NK-92 (cell line): Measurements from ENCODE around the gene GNAL.
"Not testable (repeated sequence)": the region's sequence is repeated elsewhere in the genome, so short reads cannot be mapped to it uniquely, and the experiment has no call there.

ENCODE experiments used
- DNase-seq: peaks from one replicate; lab custom pipeline; 2025; ENCODE audit not compliant: unreplicated experiment; lab: John Stamatoyannopoulos, UW

GNAL gene

DNA sequence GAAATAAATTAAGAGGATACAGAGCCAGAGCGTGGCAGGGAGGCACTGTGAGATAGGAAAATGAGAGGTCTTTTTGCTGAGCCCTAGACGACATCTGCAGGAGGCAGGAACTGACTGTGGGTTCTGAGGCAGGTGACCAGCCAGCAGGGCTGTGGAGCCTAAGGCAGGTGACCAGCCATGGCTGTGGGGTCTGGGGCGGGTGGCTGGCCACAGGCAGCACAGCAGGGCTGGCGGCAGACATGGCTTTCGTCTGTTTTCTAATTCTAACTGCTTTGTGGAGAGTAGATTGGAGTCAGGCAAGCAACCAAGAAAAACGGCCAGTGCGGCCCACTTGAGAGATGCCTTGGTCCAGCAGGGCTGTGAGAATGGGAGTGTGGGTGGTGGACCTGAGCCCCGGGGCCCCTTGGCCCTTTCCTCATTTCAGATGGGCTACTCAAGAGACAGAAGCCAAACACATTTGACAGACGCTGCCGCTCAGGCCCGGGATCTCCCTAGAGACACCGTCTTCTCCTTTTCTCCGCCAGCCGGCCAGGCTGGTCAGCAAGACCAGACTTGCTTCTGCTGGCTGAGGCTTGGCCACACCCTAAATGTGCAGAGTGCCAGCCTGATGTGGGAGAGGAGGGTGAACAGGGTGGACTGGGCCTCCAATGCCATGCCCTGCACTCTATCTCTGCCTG is 19.7 kb upstream of the GNAL start:
- DNase-seq, result no peak

DNA sequence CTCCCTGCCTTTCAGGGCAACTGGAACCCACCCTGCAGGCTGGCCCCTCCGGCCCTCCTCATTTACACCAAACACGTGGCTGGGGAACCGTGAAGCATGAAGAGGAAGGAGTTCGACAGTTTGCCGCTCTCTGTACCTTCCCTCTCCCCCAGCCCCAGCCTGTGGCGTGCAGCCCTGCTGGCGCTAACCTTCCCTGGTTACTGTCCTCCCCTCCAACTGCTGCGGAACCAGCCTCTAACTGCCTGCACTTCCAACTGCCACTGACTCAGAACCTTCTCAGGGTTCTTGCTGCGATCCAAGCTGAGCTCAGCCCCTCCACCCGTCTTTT is 19.2 kb upstream of the GNAL start:
- no peak for DNase-seq

DNA sequence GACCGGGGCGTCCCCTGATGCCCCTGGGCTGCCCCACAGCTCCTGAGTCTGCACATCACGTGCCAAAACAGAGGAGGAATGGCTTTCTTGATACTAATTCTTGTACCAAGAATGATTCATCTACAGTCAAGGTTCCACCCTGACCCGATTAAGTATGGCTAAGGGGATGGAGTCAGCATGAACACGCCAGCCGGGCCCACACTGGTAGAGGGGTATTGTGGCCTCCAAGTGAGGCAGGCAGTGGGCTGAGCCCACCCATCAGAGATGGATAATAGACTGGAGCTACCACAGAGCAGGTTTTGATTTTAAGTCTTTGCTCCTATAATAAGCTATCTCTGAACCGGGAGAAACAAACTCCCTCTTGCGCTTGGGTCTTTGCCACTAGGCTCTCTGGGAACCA is 17.9 kb upstream of the GNAL start:
- no peak for DNase-seq

DNA sequence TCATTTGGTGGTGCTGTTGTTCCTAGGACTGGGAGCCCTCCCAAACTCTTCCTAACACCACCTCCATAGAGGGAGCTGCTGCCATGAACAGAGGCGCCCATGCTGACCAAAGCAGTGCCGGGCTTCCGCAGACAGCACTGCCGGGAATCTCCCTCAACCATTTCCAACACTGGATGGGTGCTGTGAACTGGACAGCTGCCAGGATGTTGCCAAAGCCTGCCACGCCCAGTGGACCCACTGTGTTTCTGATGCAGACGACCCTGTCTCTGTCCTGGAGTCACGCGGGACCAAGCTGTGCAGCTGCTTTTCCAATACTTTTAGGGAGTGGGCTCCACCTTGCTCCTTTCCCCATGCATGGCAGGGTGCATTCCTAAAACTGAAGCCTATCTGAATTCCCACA is 16.9 kb upstream of the GNAL start:
- no peak for DNase-seq

DNA sequence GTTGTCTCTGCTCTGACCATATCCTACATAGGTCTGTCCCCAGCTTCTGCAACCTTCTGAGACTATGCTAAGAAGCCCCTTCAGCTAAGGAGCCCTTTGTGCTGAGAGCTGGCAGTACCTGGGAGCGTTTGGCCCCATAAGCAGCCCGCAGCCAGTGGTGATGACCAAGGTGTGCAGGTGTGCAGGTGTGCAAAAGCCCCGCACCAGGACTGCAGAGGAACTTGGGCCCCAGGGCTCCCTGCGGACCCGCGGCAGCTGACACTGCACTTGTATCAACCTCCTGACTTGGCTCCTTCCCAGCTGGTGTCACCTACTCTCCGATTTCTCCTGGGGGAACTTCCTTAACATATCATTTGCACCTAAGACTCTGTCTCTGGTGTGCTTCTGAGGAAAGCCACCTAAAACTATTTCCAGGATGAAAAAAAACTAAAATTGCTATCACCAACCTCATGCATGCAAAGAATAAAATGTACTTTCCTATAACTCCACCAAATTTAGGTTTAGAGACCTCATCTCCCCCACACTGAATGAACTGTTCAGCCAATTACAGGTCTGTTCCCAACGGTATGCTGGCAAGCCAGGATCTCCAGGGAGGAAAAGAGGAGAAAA is 16.1 kb upstream of the GNAL start:
- no peak for DNase-seq

DNA sequence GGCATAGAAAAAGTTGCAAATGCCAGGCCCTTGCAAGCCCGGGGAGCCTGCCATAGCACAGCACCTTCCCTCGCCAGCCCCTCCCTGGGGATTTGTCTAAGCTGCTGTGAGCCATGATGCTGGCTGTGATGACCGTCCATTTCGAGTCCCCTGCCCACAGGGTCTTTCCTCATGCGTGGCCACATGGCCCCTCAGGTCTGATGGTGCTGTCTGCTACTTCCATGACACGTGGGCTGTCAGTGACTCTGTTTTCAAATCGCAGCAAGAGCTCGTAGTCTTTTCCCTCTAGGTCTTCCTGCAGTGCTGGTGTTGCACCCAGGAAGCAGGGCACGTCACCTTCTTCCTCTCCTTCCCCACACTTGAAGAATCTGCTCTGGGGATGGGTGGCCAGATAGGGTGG is 15.5 kb upstream of the GNAL start:
- no peak for DNase-seq

DNA sequence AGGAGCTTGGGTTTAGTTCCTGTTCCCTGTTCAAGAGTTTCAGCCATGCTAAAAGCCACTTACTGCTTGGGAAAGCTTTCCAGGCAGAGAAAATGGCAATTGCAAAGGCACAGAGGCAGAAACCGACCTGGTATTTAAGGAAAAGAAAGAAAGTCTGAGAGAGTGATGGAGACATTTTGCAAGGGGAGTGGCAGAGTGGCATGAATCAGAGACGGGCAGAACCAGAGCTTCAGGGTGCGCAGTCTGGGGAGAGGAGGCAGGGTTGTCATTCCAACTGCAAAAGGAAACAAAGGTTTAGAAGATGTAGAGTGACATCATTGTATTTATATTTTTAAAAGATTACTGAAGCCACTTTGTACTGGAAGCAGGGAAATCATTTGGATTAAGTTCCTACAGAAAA is 14.9 kb upstream of the GNAL start:
- DNase-seq, result no peak

DNA sequence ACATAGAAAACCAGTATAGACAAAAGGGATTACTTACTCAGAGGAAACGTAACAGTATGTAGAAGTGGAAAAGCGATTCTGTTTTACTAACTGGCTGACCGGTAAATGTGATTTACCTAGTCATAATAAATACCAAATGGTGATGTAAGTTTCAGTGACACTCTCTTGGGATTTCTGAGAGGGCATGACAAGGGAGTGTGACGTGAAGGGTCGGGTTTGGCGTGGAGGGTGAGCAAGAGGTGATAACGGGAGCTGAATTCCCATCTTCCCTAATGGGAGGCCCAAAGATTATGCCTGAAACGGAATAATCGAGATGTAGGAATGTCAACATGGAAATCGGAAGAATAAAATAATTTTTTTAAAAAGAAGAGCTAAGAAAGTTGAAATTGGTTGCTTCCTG is 12.7 kb upstream of the GNAL start:
- no peak for DNase-seq

DNA sequence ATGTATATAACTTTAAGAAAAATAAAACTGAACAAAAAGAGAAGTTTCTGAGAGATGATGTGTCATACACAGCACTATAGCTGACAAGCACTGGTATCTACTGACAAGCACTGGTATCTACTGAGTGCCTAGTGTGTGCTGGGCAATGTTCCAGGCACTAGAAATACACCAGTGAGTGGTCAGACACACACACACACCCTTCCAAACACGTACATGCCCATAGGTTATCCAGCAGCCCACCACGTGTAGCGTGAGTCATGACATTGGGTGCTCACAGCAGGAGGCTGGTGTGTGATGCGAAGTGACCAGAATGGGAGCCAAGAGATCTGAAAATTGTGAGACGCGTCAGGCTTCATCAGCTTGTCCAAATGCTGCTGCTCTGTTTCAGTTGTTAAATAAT is 12.2 kb upstream of the GNAL start:
- no peak for DNase-seq

DNA sequence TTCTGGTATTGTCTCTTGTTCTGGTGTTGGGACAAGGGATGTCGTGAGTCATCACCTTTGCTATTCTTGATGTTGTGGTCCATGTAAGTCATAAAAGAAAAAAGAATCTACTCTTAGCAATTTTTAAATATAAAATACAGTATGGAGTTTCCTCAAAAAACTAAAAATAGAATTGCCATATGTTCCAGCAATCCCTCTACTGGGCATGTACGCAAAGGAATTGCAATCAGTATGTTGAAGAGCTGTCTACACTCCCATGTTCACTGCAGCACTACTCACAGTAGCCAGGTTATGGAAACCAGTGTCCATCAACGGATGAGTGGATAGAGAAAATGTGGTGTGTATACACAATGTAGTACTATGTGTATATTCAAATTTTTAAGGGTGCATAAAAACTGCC is 10.9 kb upstream of the GNAL start:
- no peak for DNase-seq

DNA sequence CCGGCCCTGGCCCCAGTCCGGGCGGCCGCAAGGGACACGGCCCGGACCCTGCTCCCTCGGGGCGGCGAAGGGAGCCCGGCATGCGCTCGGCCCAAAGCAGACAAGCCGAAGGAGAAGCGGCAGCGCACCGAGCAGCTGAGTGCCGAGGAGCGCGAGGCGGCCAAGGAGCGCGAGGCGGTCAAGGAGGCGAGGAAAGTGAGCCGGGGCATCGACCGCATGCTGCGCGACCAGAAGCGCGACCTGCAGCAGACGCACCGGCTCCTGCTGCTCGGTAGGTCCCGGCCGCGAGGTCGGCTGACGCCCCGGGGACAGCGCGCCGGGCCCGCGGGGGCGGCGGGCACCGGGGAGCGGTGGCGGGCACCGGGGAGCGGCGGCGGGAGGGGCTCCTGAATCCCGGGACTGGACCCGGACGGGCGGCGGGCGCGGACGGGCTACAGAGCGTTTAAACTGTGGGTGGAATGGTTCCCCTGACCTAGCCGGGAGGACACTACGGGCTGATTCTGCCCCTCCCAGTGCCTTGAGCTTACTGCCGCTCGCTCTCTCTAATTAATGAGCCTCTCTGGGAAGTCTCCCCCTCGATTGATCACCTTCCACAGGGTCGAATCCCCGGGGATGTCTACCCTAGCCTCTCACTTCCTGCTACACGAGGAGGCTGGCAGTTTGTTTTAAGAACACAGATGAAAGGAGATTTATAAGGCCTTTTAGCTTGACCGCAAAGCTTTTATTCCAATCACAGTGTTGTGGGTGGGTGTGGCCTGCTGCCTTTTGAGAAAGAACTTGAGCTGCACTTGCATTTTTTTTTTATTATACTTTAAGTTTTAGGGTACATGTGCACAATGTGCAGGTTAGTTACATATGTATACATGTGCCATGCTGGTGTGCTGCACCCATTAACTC is 853 bp downstream of the GNAL start:
- no peak for DNase-seq

DNA sequence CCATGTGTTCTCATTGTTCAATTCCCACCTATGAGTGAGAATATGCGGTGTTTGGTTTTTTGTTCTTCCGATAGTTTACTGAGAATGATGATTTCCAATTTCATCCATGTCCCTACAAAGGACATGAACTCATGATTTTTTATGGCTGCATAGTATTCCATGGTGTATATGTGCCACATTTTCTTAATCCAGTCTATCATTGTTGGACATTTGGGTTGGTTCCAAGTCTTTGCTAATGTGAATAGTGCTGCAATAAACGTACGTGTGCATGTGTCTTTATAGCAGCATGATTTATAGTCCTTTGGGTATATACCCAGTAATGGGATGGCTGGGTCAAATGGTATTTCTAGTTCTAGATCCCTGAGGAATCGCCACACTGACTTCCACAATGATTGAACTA is 1.6 kb downstream of the GNAL start:
- DNase-seq, result not testable (repeated sequence)

DNA sequence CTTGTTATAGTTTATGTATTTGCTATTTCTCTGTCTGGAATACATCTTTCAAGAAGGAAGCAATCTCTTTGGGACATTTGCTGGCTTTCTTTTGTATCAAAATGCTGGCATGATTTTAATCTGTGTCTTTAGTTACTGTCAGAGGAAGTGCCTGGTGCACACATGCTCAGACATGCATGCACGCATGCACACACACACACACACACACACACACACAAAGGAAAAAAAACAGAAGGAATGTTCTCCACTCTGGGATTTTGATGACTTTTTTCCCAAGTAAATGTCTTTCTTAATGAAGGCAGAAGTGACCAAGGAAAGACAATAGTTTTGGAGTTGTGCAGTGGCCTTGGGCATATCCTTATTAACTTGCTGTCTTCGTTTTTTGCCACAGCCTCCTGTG is 6.7 kb downstream of the GNAL start:
- DNase-seq, result no peak

DNA sequence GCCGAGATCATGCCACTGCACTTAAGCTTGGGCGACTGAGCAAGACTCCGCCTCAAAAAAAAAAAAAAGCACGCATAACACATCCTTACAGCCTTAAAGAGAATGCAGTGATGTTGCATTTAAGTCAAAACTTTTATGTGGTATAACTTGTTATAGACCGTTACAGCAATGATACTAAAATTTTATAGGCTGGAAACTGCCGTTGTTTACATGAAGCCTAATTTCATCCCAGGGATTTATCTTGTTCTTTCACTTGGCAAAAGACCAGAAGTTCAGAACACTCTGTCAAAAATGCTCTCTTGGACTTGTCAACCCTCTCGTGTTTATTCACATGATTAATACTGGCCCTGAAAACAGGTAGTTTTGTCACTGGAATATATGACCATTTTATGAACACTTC is 7.4 kb downstream of the GNAL start:
- no peak for DNase-seq

DNA sequence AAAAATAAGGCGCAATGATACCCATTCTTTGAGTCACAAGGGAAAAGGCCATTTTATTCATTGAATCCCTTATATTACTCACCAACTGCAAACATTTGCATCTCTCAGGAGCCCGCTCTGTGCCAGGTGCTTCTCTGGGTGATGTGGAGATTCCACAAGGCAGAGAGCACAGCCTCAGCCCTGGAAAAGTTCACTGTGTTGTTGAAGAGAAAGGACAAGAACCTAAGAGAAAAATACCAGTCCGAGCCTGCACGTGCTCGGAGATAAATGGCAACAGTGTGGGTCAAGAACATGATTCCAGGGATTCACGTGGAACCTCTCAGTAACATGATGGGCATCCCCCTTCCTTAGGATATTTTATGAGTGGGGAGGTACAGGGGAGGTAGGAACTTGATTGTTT is 11.8 kb downstream of the GNAL start:
- DNase-seq, result no peak

DNA sequence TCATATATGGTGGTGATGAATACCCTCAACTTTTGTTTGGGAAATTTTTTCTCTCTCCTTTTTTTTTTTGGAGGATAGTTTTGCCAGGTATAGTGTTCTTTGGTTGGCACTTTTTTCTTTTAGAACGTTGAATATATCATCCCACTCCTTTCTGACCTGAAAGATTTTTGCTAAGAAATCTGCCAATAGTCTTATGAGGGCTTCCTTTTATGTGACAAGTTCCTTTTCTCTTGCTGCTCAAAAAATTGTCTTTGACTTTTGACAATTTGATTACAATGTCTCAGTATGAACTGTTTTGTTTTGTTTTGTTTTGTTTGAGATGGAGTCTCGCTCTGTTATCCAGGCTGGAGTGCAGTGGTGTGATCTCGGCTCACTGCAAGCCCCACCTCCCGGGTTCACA is 21.5 kb downstream of the GNAL start:
- DNase-seq, result no peak

DNA sequence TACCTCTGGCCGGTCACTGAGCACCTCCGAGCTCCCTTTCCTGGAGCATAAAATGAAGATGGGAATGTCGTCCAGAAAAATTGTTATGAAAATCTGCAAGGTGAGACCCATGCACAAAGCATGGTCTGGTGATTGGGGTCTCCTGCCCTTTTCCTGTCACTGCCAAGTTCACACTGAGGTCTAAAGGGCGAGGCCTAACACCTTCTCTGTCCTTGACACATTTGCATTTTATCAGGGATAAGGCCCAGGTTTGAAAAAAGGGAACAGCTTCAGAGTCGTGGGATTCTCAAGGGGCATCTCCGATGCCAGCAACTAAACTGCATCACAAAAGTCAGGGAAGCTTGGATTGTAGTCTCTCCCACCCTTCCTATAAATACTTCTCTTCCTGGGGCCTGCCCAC is 24.7 kb downstream of the GNAL start:
- DNase-seq, result no peak

DNA sequence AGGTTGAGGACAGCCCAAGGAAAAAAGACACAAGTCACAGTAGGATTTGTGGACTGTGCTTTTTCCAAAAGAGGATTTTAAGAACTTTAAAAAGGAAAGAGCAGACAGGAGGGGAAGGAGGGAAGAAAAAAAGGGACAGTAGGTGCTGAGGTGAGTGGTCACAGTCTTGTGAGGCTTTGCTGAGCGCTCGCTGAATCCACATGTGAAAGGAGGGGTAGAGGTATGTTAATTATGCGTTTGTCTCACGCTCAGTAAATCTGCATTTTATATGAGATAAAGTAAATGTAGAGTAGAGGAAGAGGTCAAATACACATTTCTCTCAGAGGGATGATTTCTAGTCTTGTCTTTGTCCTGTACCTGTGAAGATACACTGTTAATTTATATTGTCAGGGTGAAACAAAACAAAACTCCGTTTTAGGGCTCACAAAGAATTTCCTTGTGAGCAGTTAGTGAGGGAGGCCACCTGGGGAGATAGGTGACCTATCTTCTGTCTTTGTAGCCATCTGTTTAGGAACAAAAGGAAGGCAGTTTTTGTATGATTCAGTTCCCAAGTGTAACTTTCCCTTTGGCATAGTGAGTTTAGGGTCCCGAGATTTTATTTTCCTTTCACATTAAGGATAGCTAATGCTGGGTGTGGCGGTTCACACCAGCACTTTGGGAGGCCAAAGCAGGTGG is 25.3 kb downstream of the GNAL start:
- no peak for DNase-seq

DNA sequence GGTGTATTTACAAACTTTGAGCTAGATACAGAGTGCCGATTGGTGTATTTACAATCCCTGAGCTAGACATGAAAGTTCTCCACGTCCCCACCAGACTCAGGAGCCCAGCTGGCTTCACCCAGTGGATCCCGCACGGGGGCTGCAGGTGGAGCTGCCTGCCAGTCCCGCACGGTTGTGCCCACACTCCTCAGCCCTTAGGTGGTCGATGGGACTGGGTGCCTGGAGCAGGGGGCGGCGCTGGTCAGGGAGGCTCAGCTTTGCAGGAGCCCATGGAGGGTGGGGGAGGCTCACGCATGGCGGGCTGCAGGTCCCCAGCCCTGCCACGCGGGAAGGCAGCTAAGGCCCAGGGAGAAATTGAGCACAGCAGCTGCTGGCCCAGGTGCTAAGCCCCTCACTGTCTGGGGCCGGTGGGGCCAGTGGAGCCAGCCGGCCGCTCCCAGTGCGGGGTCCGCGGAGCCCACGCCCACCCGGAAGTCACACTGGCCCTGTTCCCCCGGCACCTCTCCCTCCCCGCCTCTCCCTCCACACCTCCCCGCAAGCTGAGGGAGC is 27.8 kb downstream of the GNAL start:
- DNase-seq, result not testable (repeated sequence)

DNA sequence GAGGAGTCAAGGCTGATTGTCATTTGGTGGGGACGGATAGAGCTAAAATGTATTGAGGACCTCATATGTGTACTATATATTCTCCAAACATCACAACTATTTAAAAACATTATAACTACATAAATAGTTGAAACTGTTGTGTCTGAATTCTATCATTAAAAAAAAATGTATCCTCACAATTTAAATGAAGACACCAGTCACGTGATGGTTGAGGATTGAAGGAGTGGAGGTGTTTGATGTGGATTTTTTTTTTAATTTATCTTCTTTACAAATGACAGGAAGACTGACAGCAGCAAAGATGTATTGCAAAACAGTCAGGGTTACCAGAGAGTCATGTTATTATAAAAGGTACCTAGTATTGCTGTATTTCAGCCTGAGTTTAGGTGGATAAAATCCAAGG is 30.0 kb downstream of the GNAL start:
- no peak for DNase-seq

DNA sequence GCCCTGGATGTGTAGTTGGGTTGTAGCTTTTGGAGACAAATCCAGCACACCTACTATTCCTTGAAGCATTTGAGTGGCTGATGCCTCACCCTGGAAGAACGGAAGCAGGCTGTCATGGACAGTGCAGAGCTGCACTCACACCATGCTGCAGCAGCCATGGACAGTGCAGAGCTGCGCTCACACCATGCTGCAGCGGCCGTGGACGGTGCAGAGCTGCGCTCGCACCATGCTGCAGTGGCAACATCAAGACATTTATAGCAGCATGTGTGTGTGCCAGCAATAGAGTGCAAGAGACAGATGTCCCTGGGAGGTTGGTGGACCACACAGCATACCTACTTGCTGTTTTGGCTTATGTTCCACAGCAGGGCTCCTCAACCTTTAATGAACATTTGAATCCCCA is 30.6 kb downstream of the GNAL start:
- DNase-seq, result no peak

DNA sequence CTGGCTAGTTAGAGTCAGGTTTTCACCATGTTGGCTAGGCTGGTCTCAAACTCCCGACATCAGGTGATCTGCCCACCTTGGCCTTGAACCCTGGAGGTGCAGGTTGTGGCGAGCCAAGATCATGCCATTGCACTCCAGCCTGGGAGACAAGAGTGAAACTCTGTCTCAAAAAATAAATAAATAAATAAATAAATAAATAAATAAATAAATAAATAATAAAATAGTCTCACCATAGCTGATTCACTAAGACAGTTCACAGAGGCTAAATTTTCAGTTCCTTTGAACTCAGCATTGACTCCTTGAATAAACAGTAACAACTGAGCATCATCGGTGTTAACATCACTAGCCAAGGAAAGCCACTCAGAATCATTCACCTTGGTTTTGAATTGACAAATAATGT is 32.7 kb downstream of the GNAL start:
- no peak for DNase-seq
